HepG2 (cell line): ENCODE data around the gene GMPPA. TPM values are rescaled to one million over a fixed set of nuclear protein-coding genes. Genes with fewer than 3 reads are reported as not detected.

ENCODE experiments used
- CENPBD1 ChIP-seq: sonication (generic); formaldehyde crosslinking; IDR thresholded peaks from 2 replicates; pipeline ENCODE4 v1.8.0; 2022; ENCODE audit warnings: missing genetic modification reagents, low read depth, mild to moderate bottlenecking, borderline replicate concordance
- KAT2B ChIP-seq: fragments of 150-350 bp; IDR thresholded peaks from 2 replicates; pipeline ENCODE4 v1.6.1; 2014; ENCODE audit warnings: low read depth, low read length, borderline replicate concordance
- MAFK ChIP-seq, 2 experiments: IDR thresholded peaks in 1 of 2; conservative IDR thresholded peaks in 1 of 2; 2 replicates each; pipeline ENCODE4 v1.6.1; 2011; ENCODE audit warnings: improper control_type of control experiment in 2 of 2, low read length in 2 of 2
- MIER3 ChIP-seq: IDR thresholded peaks from 2 replicates; pipeline ENCODE4 v1.6.1; 2016; ENCODE audit warnings: missing compliant biosample characterization, borderline replicate concordance
- NFIC ChIP-seq: IDR thresholded peaks from 2 replicates; pipeline ENCODE4 v1.6.1; 2012; ENCODE audit warnings: mild to moderate bottlenecking, low read length, inconsistent platforms
- SRF ChIP-seq: IDR thresholded peaks from 2 replicates; pipeline ENCODE4 v1.6.1; 2011; ENCODE audit warnings: mild to moderate bottlenecking, low read depth, low read length, moderate library complexity
- ZBED4 ChIP-seq: sonication (generic); formaldehyde crosslinking; IDR thresholded peaks from 2 replicates; pipeline ENCODE4 v1.4.0; 2020; ENCODE audit warnings: missing genetic modification reagents, borderline replicate concordance
- ZNF597 ChIP-seq: sonication (generic); formaldehyde crosslinking; IDR thresholded peaks from 2 replicates; pipeline ENCODE4 v1.5.0; 2020; ENCODE audit warnings: missing genetic modification reagents
- ZNF614 ChIP-seq: IDR thresholded peaks from 2 replicates; pipeline ENCODE4 v1.6.1; 2018; ENCODE audit warnings: missing biosample characterization, missing genetic modification reagents, inconsistent platforms, borderline replicate concordance
- ZNF646 ChIP-seq: sonication (generic); formaldehyde crosslinking; IDR thresholded peaks from 2 replicates; pipeline ENCODE4 v1.9.0; 2021; ENCODE audit warnings: mild to moderate bottlenecking, missing genetic modification reagents
- ZNF713 ChIP-seq: sonication (generic); formaldehyde crosslinking; IDR thresholded peaks from 2 replicates; pipeline ENCODE4 v1.4.0; 2020; ENCODE audit warnings: mild to moderate bottlenecking, missing genetic modification reagents
- ZNF800 ChIP-seq: sonication (generic); formaldehyde crosslinking; IDR thresholded peaks from 2 replicates; pipeline ENCODE4 v1.4.0; 2020; ENCODE audit warnings: missing genetic modification reagents
- ZNF891 ChIP-seq: sonication (generic); formaldehyde crosslinking; IDR thresholded peaks from 2 replicates; pipeline ENCODE4 v1.5.0; 2020; ENCODE audit warnings: mild to moderate bottlenecking, missing genetic modification reagents
- polyA plus RNA-seq, 8 experiments: library from polyadenylated mRNA; depleted of rRNA in 3 of 8; stranded (reverse) in 7 of 8; unstranded in 1 of 8; fragments of >200 nt; fragmentation: Illumina TruSeq in 4 of 8; extraction: Trizol in 4 of 8; gene quantifications; 2 replicates each; pipeline versions ENCODE4 v1.2.1 to v1.2.3, GENCODE V29; 2011 to 2016; ENCODE audit warnings: low read depth in 4 of 8, missing spikeins in 1 of 8, mixed read lengths in 1 of 8; ENCODE audit not compliant: insufficient read depth in 1 of 8
- total RNA-seq, 5 experiments: library from RNA; depleted of rRNA; stranded (reverse); fragments of >200 nt; fragmentation: Illumina TruSeq; extraction: Trizol; gene quantifications; 2 replicates each; pipeline ENCODE4 v1.2.3, GENCODE V29; 2016; ENCODE audit warnings: low read depth in 1 of 5

The GMPPA gene
- total and polyA plus RNA-seq, 2 of the 13 experiments (the other 11 are each of a cell fraction or from before 2014, with no cell fraction given) = 81.1 to 106 TPM

GRCh38 chr2:219543596-219544358, 45.1 kb downstream of the GMPPA start, which contains the start of the genes CHPF and TMEM198 (continued):
- TF ChIP-seq ZNF800 (peak; percentile 92), ZNF597 (CRISPR knock-in tag) (no peak), KAT2B (no peak), MAFK (conservative IDR thresholded peaks at IDR 0.05 in 1 of 2, IDR thresholded peaks at IDR 0.05 in 1 of 2; ENCODE audit: low read length in 2 of 2) (no peak), NFIC (no peak), ZNF646 (CRISPR knock-in tag) (no peak), ZBED4 (CRISPR knock-in tag) (peak; percentile 90), ZNF713 (CRISPR knock-in tag) (no peak; the same call in 1 of the 2 replicates), MIER3 (CRISPR knock-in tag) (peak; percentile 98), SRF (no peak), ZNF891 (CRISPR knock-in tag) (no peak), CENPBD1 (CRISPR knock-in tag) (no peak), ZNF614 (CRISPR knock-in tag) (peak; percentile 72; the same call in 1 of the 2 replicates)
